Muscle of arm (tissue), 14 donors: ENCODE measurements around the gene INPP5E. TPM values are rescaled to one million over a fixed set of nuclear protein-coding genes. Genes with fewer than 3 reads are reported as not detected.

Experiments used
- DNase-seq: peaks from one replicate; pipeline ENCODE4 v3.0.0-alpha.2; 2013
- long read RNA-seq, 11 donors: transcript quantifications; one replicate each; lab custom pipeline, GENCODE V29; 2026
- polyA plus RNA-seq, 12 donors: library from polyadenylated mRNA; unstranded; fragments of 120-200 nt; gene quantifications; one replicate each; pipeline ENCODE4 v1.2.1, GENCODE V29; 2013; ENCODE audit not compliant: insufficient read length in 12 of 12

The INPP5E gene
- polyA plus RNA-seq: 10 to 100 TPM in 4 of 12 donors, 1 to 10 TPM in 7, not detected in 1; 7.0 to 15.1 (median 9.8) TPM
- long read RNA-seq, donor 1, full-length matches to known transcripts: 1 of 1 reads
- long read RNA-seq, donor 1, partial matches to known transcripts: 0 of 1 reads
- long read RNA-seq, donor 1, other reads (novel, unspliced or antisense): 0 of 1 reads
- long read RNA-seq, donor 2, full-length matches to known transcripts: 5 of 5 reads
- long read RNA-seq, donor 2, partial matches to known transcripts: 0 of 5 reads
- long read RNA-seq, donor 2, other reads (novel, unspliced or antisense): 0 of 5 reads
- long read RNA-seq, donor 3, full-length matches to known transcripts: 3 of 3 reads
- long read RNA-seq, donor 3, partial matches to known transcripts: 0 of 3 reads
- long read RNA-seq, donor 3, other reads (novel, unspliced or antisense): 0 of 3 reads
- long read RNA-seq, donor 4, partial matches to known transcripts: 0 of 1 reads
- long read RNA-seq, donor 4, other reads (novel, unspliced or antisense): 0 of 1 reads
- long read RNA-seq, donor 5: 0 reads
- long read RNA-seq, donor 6, full-length matches to known transcripts: 3 of 3 reads
- long read RNA-seq, donor 6, partial matches to known transcripts: 0 of 3 reads
- long read RNA-seq, donor 6, other reads (novel, unspliced or antisense): 0 of 3 reads
- long read RNA-seq, donor 7, full-length matches to known transcripts: 1 of 1 reads
- long read RNA-seq, donor 7, partial matches to known transcripts: 0 of 1 reads
- long read RNA-seq, donor 7, other reads (novel, unspliced or antisense): 0 of 1 reads
- long read RNA-seq, donor 8, full-length matches to known transcripts: 4 of 4 reads
- long read RNA-seq, donor 8, partial matches to known transcripts: 0 of 4 reads
- long read RNA-seq, donor 8, other reads (novel, unspliced or antisense): 0 of 4 reads
- long read RNA-seq, donor 9, full-length matches to known transcripts: 1 of 1 reads
- long read RNA-seq, donor 9, partial matches to known transcripts: 0 of 1 reads
- long read RNA-seq, donor 9, other reads (novel, unspliced or antisense): 0 of 1 reads
- long read RNA-seq, donor 10, full-length matches to known transcripts: 3 of 3 reads
- long read RNA-seq, donor 10, partial matches to known transcripts: 0 of 3 reads
- long read RNA-seq, donor 10, other reads (novel, unspliced or antisense): 0 of 3 reads
- long read RNA-seq, donor 11, full-length matches to known transcripts: 4 of 4 reads
- long read RNA-seq, donor 11, partial matches to known transcripts: 0 of 4 reads
- long read RNA-seq, donor 11, other reads (novel, unspliced or antisense): 0 of 4 reads

GRCh38 chr9:136439481-136440408, at the start of gene INPP5E:
TSS of gene INPP5E (minus strand) at chr9:136439845. CDS start at chr9:136439419, 426 bp downstream.
- peak; percentile 73 for DNase-seq

- peak; percentile 53 for DNase-seq
Observed at GRCh38 chr9:136488247-136489214, 48.9 kb upstream of the INPP5E start.

- DNase-seq: no peak
Observed at GRCh38 chr9:136487672-136488071, 48.0 kb upstream of the INPP5E start.

GRCh38 chr9:136486823-136487620, 47.4 kb upstream of the INPP5E start:
- no peak for DNase-seq

GRCh38 chr9:136486131-136486530, 46.5 kb upstream of the INPP5E start:
- DNase-seq: no peak

GRCh38 chr9:136485049-136486045, 45.7 kb upstream of the INPP5E start:
- peak; percentile 87 for DNase-seq

GRCh38 chr9:136484153-136485048, 44.8 kb upstream of the INPP5E start:
- peak; percentile 25 for DNase-seq

GRCh38 chr9:136483589-136484152, 44.0 kb upstream of the INPP5E start:
- peak; percentile 94 for DNase-seq

- peak; percentile 100 for DNase-seq
Observed at GRCh38 chr9:136482793-136483588, 43.3 kb upstream of the INPP5E start, which contains the start of gene SEC16A. TSS of gene SEC16A (minus strand) at chr9:136483040. CDS start at chr9:136477615, 5,425 bp downstream.

GRCh38 chr9:136482046-136482792, 42.6 kb upstream of the INPP5E start:
- peak; percentile 46 for DNase-seq

GRCh38 chr9:136481558-136481957, 41.9 kb upstream of the INPP5E start:
- no peak for DNase-seq

- DNase-seq: no peak
Observed at GRCh38 chr9:136476369-136477150, 36.9 kb upstream of the INPP5E start.
